GM12878 (cell line): Measurements from ENCODE around the gene CCL7. TPM values are rescaled to one million over a fixed set of nuclear protein-coding genes. Genes with fewer than 3 reads are reported as not detected.

Experiments used
- ATAC-seq: fragments of 200-7000 bp; cut with Tn5 transposase; 3 replicates; pipeline ENCODE4 v1.9.1; 2020; ENCODE audit warnings: mild to moderate bottlenecking, moderate library complexity
- BruUV-seq: library from RNA; stranded (reverse); fragments of 400-500 nt; replicated peaks from 2 replicates; lab custom pipeline; 2021; lab: Mats Ljungman, UMichigan
- CTCF ChIA-PET: fragments of 300-600 bp; sonication (Branson Sonifier 250); formaldehyde crosslinking; extraction: SDS; loops from one replicate; lab custom pipeline; 2021; ENCODE audit warnings: inconsistent platforms; lab: Yijun Ruan, JAX
- POLR2A ChIA-PET: fragments of 350-600 bp; formaldehyde crosslinking; extraction: SDS; loops from one replicate; lab custom pipeline; 2021; ENCODE audit warnings: inconsistent platforms; lab: Charles Lee
- RAD21 ChIA-PET: fragments of 300-600 bp; sonication (Branson Sonifier 250); formaldehyde crosslinking; loops from one replicate; lab custom pipeline; 2023; ENCODE audit warnings: antibody characterized with exemption; ENCODE audit not compliant: unreplicated experiment; lab: Charles Lee
- SMC1A ChIA-PET: fragments of 300-600 bp; sonication (Branson Sonifier 250); formaldehyde crosslinking; loops from one replicate; lab custom pipeline; 2023; ENCODE audit not compliant: unreplicated experiment, uncharacterized antibody; lab: Charles Lee
- DNase-seq: peaks from one replicate; pipeline ENCODE4 v3.0.0-alpha.2; 2011; ENCODE audit warnings: low read depth, low spot score
- FAIRE-seq: peaks from 3 replicates; lab custom pipeline; 2011; peaks lifted over from hg19 to GRCh38; lab: Jason Lieb, UNC
- H2AFZ ChIP-seq: 2 replicates; pipeline ENCODE4 v1.6.0; 2011; ENCODE audit warnings: low read depth, low read length, control low read depth; ENCODE audit not compliant: control insufficient read depth
- H3K27ac ChIP-seq: 2 replicates; pipeline ENCODE4 v1.5.1; 2011; ENCODE audit warnings: control low read depth; ENCODE audit not compliant: control insufficient read depth, insufficient read depth
- H3K27me3 ChIP-seq, 2 experiments: replicated peaks in 1 of 2; 2 replicates each; pipeline versions ENCODE4 v1.6.0 to v1.6.1; 2011; ENCODE audit warnings: low read length in 1 of 2; ENCODE audit not compliant: control insufficient read depth in 2 of 2, insufficient read depth in 2 of 2
- H3K36me3 ChIP-seq, 2 experiments: 2 replicates each; pipeline ENCODE4 v1.5.1; 2011; ENCODE audit warnings: low read length in 1 of 2; ENCODE audit not compliant: control insufficient read depth in 2 of 2, insufficient read depth in 2 of 2
- H3K4me1 ChIP-seq: 2 replicates; pipeline ENCODE4 v1.6.1; 2011; ENCODE audit warnings: mild to moderate bottlenecking, low read length, moderate library complexity, mixed read lengths; ENCODE audit not compliant: control insufficient read depth, insufficient read depth
- H3K4me2 ChIP-seq: 2 replicates; pipeline ENCODE4 v1.6.0; 2011; ENCODE audit warnings: control low read depth; ENCODE audit not compliant: control insufficient read depth, insufficient read depth
- H3K4me3 ChIP-seq: fragments of 200-600 bp; sonication (generic); 2 replicates; pipeline ENCODE4 v1.5.1; 2016
- H3K79me2 ChIP-seq: 2 replicates; pipeline ENCODE4 v1.6.0; 2011; ENCODE audit warnings: low read length; ENCODE audit not compliant: control insufficient read depth, insufficient read depth
- H3K9ac ChIP-seq: 2 replicates; pipeline ENCODE4 v1.8.0; 2011; ENCODE audit warnings: low read length, control low read depth, mixed read lengths; ENCODE audit not compliant: control insufficient read depth, insufficient read depth
- H3K9me3 ChIP-seq: replicated peaks from 3 replicates; pipeline ENCODE4 v1.5.1; 2011; ENCODE audit warnings: mild to moderate bottlenecking, low read length; ENCODE audit not compliant: control insufficient read depth, insufficient read depth
- H4K20me1 ChIP-seq: 2 replicates; pipeline ENCODE4 v1.6.0; 2011; ENCODE audit not compliant: control insufficient read depth, insufficient read depth
- BACH1 ChIP-seq: fragments of 450-650 bp; IDR thresholded peaks from 2 replicates; pipeline ENCODE4 v1.6.1; 2017; ENCODE audit warnings: mild to moderate bottlenecking, borderline replicate concordance
- CBX5 ChIP-seq: sonication (generic); IDR thresholded peaks from 2 replicates; pipeline ENCODE4 v1.6.1; 2016; ENCODE audit warnings: low read depth, moderate library complexity, mild to moderate bottlenecking, inconsistent platforms
- CUX1 ChIP-seq: IDR thresholded peaks from 2 replicates; pipeline ENCODE4 v1.6.1; 2012; ENCODE audit warnings: improper control_type of control experiment, low read depth, low read length; ENCODE audit not compliant: insufficient replicate concordance
- EED ChIP-seq: sonication (generic); IDR thresholded peaks from 2 replicates; pipeline ENCODE4 v1.6.1; 2016; ENCODE audit warnings: antibody characterized with exemption, low read depth
- FOXK2 ChIP-seq: fragments of 450-650 bp; IDR thresholded peaks from 2 replicates; pipeline ENCODE4 v1.6.1; 2017; ENCODE audit warnings: mild to moderate bottlenecking, moderate library complexity
- MYC ChIP-seq: IDR thresholded peaks from 2 replicates; pipeline ENCODE4 v1.6.1; 2011; ENCODE audit warnings: mild to moderate bottlenecking, low read length, moderate library complexity, inconsistent platforms; ENCODE audit not compliant: insufficient read depth, insufficient replicate concordance, insufficient read length, severe bottlenecking
- RELB ChIP-seq: fragments of 450-650 bp; IDR thresholded peaks from 2 replicates; pipeline ENCODE4 v1.6.1; 2017; ENCODE audit warnings: low read depth, mild to moderate bottlenecking, moderate library complexity
- SMC3 ChIP-seq: IDR thresholded peaks from 2 replicates; pipeline ENCODE4 v1.6.1; 2011; ENCODE audit warnings: low read length, improper control_type of control experiment, borderline replicate concordance
- STAT1 ChIP-seq: fragments of 450-650 bp; conservative IDR thresholded peaks from 2 replicates; pipeline ENCODE4 v1.6.1; 2014; ENCODE audit warnings: antibody characterized with exemption, mild to moderate bottlenecking
- TCF12 ChIP-seq: IDR thresholded peaks from 2 replicates; pipeline ENCODE4 v1.6.1; 2011; ENCODE audit warnings: low read depth, mild to moderate bottlenecking, low read length
- USF1 ChIP-seq: IDR thresholded peaks from 2 replicates; pipeline ENCODE4 v1.6.1; 2011; ENCODE audit warnings: borderline replicate concordance, low read depth, mild to moderate bottlenecking, moderate library complexity, mixed read lengths, low read length; ENCODE audit not compliant: insufficient read depth; ENCODE audit errors: extremely low read length
- YY1 ChIP-seq: IDR thresholded peaks from 2 replicates; pipeline ENCODE4 v1.6.1; 2011; ENCODE audit warnings: low read depth, mild to moderate bottlenecking, low read length
- WGBS: methylation state at CpG from one replicate; pipeline ENCODE4 v1.1.6; 2016; ENCODE audit warnings: low lambda C conversion rate; ENCODE audit not compliant: insufficient replicate concordance, insufficient coverage; ENCODE audit errors: missing lambda C conversion rate; 5-methylcytosine and 5-hydroxymethylcytosine counted together
- in situ Hi-C: fragments of 300-500 bp; cut with MboI; formaldehyde crosslinking; loops from 9 replicates; pipeline ENCODE4 v1.14.3; 2018; ENCODE audit warnings: mixed read lengths
- intact Hi-C: fragments of 100-400 bp; cut with micrococcal nuclease; formaldehyde crosslinking; loops from one replicate; pipeline ENCODE4 v1.14.2; 2022; ENCODE audit not compliant: unreplicated experiment
- polyA plus RNA-seq, 11 experiments: library from polyadenylated mRNA; depleted of rRNA in 4 of 11; unstranded in 6 of 11; stranded (reverse) in 5 of 11; fragments of >200 nt; fragmentation: Nextera tagmentation in 4 of 11; fragmentation: Illumina TruSeq in 1 of 11; extraction: Ambion mirVana in 4 of 11; extraction: Trizol in 1 of 11; gene quantifications; 1 replicate in 1 of 11; 2 replicates in 10 of 11; pipeline versions ENCODE4 v1.2.1 to v1.2.3, GENCODE V29; 2011 to 2016; ENCODE audit warnings: inconsistent platforms in 2 of 11, missing spikeins in 2 of 11, low read depth in 1 of 11
- total RNA-seq, 4 experiments: library from RNA; depleted of rRNA in 3 of 4; stranded (reverse); fragments of >200 nt in 3 of 4; fragmentation: Illumina TruSeq in 1 of 4; extraction: Trizol in 1 of 4; gene quantifications; 2 replicates each; pipeline versions ENCODE4 v1.2.1 to v1.2.3, GENCODE V29; 2013 to 2021
- TF ChIP-seq, protein P1 (sequence below): fragments of 450-650 bp; IDR thresholded peaks from 2 replicates; pipeline ENCODE4 v1.6.1; 2016; ENCODE audit warnings: mild to moderate bottlenecking, moderate library complexity, borderline replicate concordance

Gene CCL7
- total and polyA plus RNA-seq, 10 of the 15 experiments (the other 5 are each of a cell fraction or from before 2014, with no cell fraction given), result not detected

- ChIA-PET RAD21 (no interaction called here), SMC1A (no interaction called here), POLR2A (no interaction called here), CTCF (no interaction called here)
- no peak for FAIRE-seq
- in situ Hi-C loops (no loop called here), intact Hi-C loops (no loop called here)
- H3K27me3 ChIP-seq, result no peaks in the 10 kb centered on the region
- H3K4me1 ChIP-seq, result 0 out of 2 replicates have a peak, but pooled peaks cover 3% of the 10 kb centered on the region
- no peak overlapping the region for H3K27ac ChIP-seq
- H3K4me2 ChIP-seq, result peak overlapping the region; percentile 7; the same call in 1 of the 2 replicates
- H3K36me3 ChIP-seq, result no peaks in the 10 kb centered on the region
- WGBS, result 10% methylated on average over 4 of the region's 4 CpGs
- H3K9me3 ChIP-seq, result no peaks in the 10 kb centered on the region
- no peak for ATAC-seq
- no peak for DNase-seq
- BruUV-seq, result no TSS peak
- no peaks in the 10 kb centered on the region for H3K79me2 ChIP-seq
- no peak overlapping the region for H3K4me3 ChIP-seq
- no peaks in the 10 kb centered on the region for H4K20me1 ChIP-seq
- no peak overlapping the region for H3K9ac ChIP-seq
- no peak overlapping the region for H2AFZ ChIP-seq
- TF ChIP-seq RELB (no peak), STAT1 (no peak), EED (no peak), MYC (no peak), SMC3 (no peak), FOXK2 (no peak), TCF12 (no peak), USF1 (no peak), CBX5 (no peak), CUX1 (no peak), BACH1 (no peak), YY1 (no peak)
- TF ChIP-seq, protein P1, sequence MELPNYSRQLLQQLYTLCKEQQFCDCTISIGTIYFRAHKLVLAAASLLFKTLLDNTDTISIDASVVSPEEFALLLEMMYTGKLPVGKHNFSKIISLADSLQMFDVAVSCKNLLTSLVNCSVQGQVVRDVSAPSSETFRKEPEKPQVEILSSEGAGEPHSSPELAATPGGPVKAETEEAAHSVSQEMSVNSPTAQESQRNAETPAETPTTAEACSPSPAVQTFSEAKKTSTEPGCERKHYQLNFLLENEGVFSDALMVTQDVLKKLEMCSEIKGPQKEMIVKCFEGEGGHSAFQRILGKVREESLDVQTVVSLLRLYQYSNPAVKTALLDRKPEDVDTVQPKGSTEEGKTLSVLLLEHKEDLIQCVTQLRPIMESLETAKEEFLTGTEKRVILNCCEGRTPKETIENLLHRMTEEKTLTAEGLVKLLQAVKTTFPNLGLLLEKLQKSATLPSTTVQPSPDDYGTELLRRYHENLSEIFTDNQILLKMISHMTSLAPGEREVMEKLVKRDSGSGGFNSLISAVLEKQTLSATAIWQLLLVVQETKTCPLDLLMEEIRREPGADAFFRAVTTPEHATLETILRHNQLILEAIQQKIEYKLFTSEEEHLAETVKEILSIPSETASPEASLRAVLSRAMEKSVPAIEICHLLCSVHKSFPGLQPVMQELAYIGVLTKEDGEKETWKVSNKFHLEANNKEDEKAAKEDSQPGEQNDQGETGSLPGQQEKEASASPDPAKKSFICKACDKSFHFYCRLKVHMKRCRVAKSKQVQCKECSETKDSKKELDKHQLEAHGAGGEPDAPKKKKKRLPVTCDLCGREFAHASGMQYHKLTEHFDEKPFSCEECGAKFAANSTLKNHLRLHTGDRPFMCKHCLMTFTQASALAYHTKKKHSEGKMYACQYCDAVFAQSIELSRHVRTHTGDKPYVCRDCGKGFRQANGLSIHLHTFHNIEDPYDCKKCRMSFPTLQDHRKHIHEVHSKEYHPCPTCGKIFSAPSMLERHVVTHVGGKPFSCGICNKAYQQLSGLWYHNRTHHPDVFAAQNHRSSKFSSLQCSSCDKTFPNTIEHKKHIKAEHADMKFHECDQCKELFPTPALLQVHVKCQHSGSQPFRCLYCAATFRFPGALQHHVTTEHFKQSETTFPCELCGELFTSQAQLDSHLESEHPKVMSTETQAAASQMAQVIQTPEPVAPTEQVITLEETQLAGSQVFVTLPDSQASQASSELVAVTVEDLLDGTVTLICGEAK, result no peak
These were observed 44.3 kb downstream of the CCL7 start for GRCh38 chr17:34314279-34314678.
